ENCODE measurements around the gene GNAZ. TPM values are rescaled to one million over a fixed set of nuclear protein-coding genes. Genes with fewer than 3 reads are reported as not detected.

Gene GNAZ
- total RNA-seq, 1 donor from 2014 or later, result 4.4 TPM

- DNase-seq, result no peak
These were observed 7.5 kb downstream of the GNAZ start for GRCh38 chr22:23077627-23078461.

- no peak for DNase-seq
These were observed 8.1 kb downstream of the GNAZ start for GRCh38 chr22:23078462-23078787.

- DNase-seq, result no peak
These were observed 9.0 kb downstream of the GNAZ start for GRCh38 chr22:23079240-23079768.

- DNase-seq, result no peak
These were observed 9.6 kb downstream of the GNAZ start for GRCh38 chr22:23079814-23080521.

GRCh38 chr22:23080613-23081290 lies 10.4 kb downstream of the GNAZ start:
- DNase-seq, result no peak

- DNase-seq, result no peak
These were observed 12.4 kb downstream of the GNAZ start for GRCh38 chr22:23082534-23083314.

GRCh38 chr22:23083315-23084021 lies 13.1 kb downstream of the GNAZ start:
- no peak for DNase-seq

GRCh38 chr22:23084453-23085350 lies 14.4 kb downstream of the GNAZ start:
- no peak for DNase-seq

GRCh38 chr22:23085351-23085671 lies 15.0 kb downstream of the GNAZ start:
- no peak for DNase-seq

- DNase-seq, result no peak
These were observed 15.5 kb downstream of the GNAZ start for GRCh38 chr22:23085785-23086184.

GRCh38 chr22:23086263-23086662 lies 15.9 kb downstream of the GNAZ start:
- DNase-seq, result no peak

- no peak for DNase-seq
These were observed 16.5 kb downstream of the GNAZ start for GRCh38 chr22:23086787-23087186.

- DNase-seq, result no peak
These were observed 17.9 kb downstream of the GNAZ start for GRCh38 chr22:23088199-23088604.

GRCh38 chr22:23089010-23089409 lies 18.7 kb downstream of the GNAZ start:
- DNase-seq, result no peak

GRCh38 chr22:23089633-23090456 lies 19.5 kb downstream of the GNAZ start:
- DNase-seq, result no peak

- no peak for DNase-seq
These were observed 20.1 kb downstream of the GNAZ start for GRCh38 chr22:23090457-23090835.

- DNase-seq, result no peak
These were observed 21.4 kb downstream of the GNAZ start for GRCh38 chr22:23091760-23092159.

GRCh38 chr22:23092217-23092955 lies 22.1 kb downstream of the GNAZ start:
- DNase-seq, result no peak

All from tongue (tissue), 2 donors.